Astrocyte (in vitro differentiated cells and primary cell): ENCODE results near the gene CXCL14. TPM values are rescaled to one million over a fixed set of nuclear protein-coding genes. Genes with fewer than 3 reads are reported as not detected.

ENCODE experiments used
- DNase-seq: peaks from one replicate; pipeline ENCODE4 v3.0.0-alpha.2; 2010; ENCODE audit warnings: low read depth
- FAIRE-seq: peaks from 2 replicates; lab custom pipeline; 2011; peaks lifted over from hg19 to GRCh38; lab: Jason Lieb, UNC
- H2AFZ ChIP-seq: 2 replicates; pipeline ENCODE4 v1.6.0; 2012; ENCODE audit warnings: low read depth, low read length, inconsistent platforms
- H3K27ac ChIP-seq: 2 replicates; pipeline ENCODE4 v1.5.1; 2011; ENCODE audit warnings: low read depth, low read length, inconsistent platforms
- H3K27me3 ChIP-seq: 2 replicates; pipeline ENCODE4 v1.6.0; 2011; ENCODE audit warnings: low read length, inconsistent platforms; ENCODE audit not compliant: insufficient read depth
- H3K36me3 ChIP-seq: 2 replicates; pipeline ENCODE4 v1.5.1; 2011; ENCODE audit warnings: low read length, inconsistent platforms; ENCODE audit not compliant: insufficient read depth
- H3K4me1 ChIP-seq: 2 replicates; pipeline ENCODE4 v1.5.1; 2011; ENCODE audit warnings: low read length, inconsistent platforms; ENCODE audit not compliant: insufficient read depth
- H3K4me2 ChIP-seq: 2 replicates; pipeline ENCODE4 v1.6.0; 2012; ENCODE audit warnings: low read length, inconsistent platforms
- H3K4me3 ChIP-seq: 2 replicates; pipeline ENCODE4 v1.5.1; 2011; ENCODE audit warnings: low read depth, mild to moderate bottlenecking, low read length, inconsistent platforms; ENCODE audit not compliant: insufficient read depth
- H3K79me2 ChIP-seq: 2 replicates; pipeline ENCODE4 v1.6.0; 2012; ENCODE audit warnings: mild to moderate bottlenecking, low read length, inconsistent platforms; ENCODE audit not compliant: insufficient read depth
- H3K9ac ChIP-seq: 2 replicates; pipeline ENCODE4 v1.6.0; 2012; ENCODE audit warnings: mild to moderate bottlenecking, low read length, inconsistent platforms
- H3K9me3 ChIP-seq: 2 replicates; pipeline ENCODE4 v1.5.1; 2012; ENCODE audit warnings: low read depth, mild to moderate bottlenecking, low read length, inconsistent platforms; ENCODE audit not compliant: insufficient read depth
- H4K20me1 ChIP-seq: 2 replicates; pipeline ENCODE4 v1.6.0; 2012; ENCODE audit warnings: low read length, inconsistent platforms; ENCODE audit not compliant: insufficient read depth
- H3K27ac Mint-ChIP-seq: one replicate; pipeline ENCODE4 v1.8.0; 2021; ENCODE audit warnings: mild to moderate bottlenecking, mixed read lengths; ENCODE audit not compliant: unreplicated experiment
- H3K27me3 Mint-ChIP-seq: one replicate; pipeline ENCODE4 v1.8.0; 2021; ENCODE audit warnings: low read depth, mixed read lengths; ENCODE audit not compliant: unreplicated experiment
- H3K36me3 Mint-ChIP-seq: one replicate; pipeline ENCODE4 v1.8.0; 2021; ENCODE audit warnings: low read depth, mixed read lengths; ENCODE audit not compliant: unreplicated experiment
- H3K4me1 Mint-ChIP-seq: one replicate; pipeline ENCODE4 v1.8.0; 2021; ENCODE audit warnings: low read depth, mixed read lengths; ENCODE audit not compliant: unreplicated experiment
- H3K4me3 Mint-ChIP-seq: one replicate; pipeline ENCODE4 v1.8.0; 2021; ENCODE audit warnings: mild to moderate bottlenecking, moderate library complexity, mixed read lengths; ENCODE audit not compliant: unreplicated experiment
- H3K9me3 Mint-ChIP-seq: one replicate; pipeline ENCODE4 v1.8.0; 2021; ENCODE audit warnings: mild to moderate bottlenecking, mixed read lengths; ENCODE audit not compliant: unreplicated experiment
- EZH2 ChIP-seq: IDR thresholded peaks from 2 replicates; pipeline ENCODE4 v1.6.1; 2012; ENCODE audit warnings: mild to moderate bottlenecking, low read length, inconsistent platforms; ENCODE audit not compliant: insufficient read depth
- total RNA-seq: library from RNA; stranded (reverse); gene quantifications from 2 replicates; pipeline ENCODE4 v1.2.1, GENCODE V29; 2021
- TF ChIP-seq, protein P1 (sequence below): IDR thresholded peaks from 2 replicates; pipeline ENCODE4 v1.5.1; 2011; ENCODE audit warnings: low read depth, mild to moderate bottlenecking, inconsistent platforms, low read length, moderate library complexity; ENCODE audit not compliant: insufficient read depth

CXCL14 gene
- total RNA-seq, 1 donor from 2014 or later = 1.0 TPM

DNA sequence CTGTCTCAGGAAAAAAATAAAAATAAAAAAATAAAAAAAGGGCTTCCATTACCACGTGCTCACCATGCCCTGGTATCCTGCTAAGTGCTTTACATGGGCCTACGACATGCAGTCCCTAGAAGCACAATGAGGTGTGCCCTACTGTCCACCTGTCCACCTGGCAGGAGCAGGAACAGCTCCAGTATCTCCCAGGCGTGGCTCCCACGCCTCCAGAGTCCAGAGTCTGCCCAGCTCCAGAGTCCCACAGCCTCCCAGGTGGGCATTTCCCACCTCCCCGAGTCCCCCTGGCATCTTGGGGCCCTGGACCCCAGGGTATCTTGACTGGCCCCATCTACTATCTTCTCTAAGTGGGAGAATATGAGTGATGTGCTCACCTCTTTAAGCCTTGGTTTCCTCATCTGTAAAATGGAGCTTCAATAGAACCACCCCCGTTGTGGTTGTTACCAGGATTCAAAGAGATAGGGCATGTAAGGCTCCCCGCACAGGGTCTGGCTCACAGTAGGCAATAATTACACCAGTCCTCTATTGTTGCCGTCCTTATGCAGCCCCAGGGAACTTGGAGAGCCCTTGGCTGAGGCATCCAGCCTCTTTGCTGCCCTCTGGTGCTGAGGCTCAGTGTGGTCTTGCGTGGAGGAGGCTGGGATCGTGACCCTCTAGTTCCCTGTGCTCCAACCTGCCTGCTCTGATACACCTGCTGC is 8.9 kb downstream of the CXCL14 start:
- Mint-ChIP-seq H3K36me3 (no peaks in the 10 kb centered on the region), H3K27ac (no peak overlapping the region), H3K4me3 (no peak overlapping the region), H3K4me1 (no peaks in the 10 kb centered on the region), H3K9me3 (peaks cover 2% of the 10 kb centered on the region), H3K27me3 (peaks cover 48% of the 10 kb centered on the region)
- no peaks in the 10 kb centered on the region for H4K20me1 ChIP-seq
- H3K79me2 ChIP-seq = no peaks in the 10 kb centered on the region
- no peak overlapping the region for H3K4me3 ChIP-seq
- H3K9ac ChIP-seq = no peak overlapping the region
- H3K4me1 ChIP-seq = no peaks in the 10 kb centered on the region
- FAIRE-seq (no peak), DNase-seq (peak; percentile 14)
- H3K4me2 ChIP-seq = no peak overlapping the region
- peaks cover 5% of the 10 kb centered on the region for H3K27me3 ChIP-seq
- no peak overlapping the region for H3K27ac ChIP-seq
- TF ChIP-seq EZH2 = no peak
- TF ChIP-seq, protein P1, sequence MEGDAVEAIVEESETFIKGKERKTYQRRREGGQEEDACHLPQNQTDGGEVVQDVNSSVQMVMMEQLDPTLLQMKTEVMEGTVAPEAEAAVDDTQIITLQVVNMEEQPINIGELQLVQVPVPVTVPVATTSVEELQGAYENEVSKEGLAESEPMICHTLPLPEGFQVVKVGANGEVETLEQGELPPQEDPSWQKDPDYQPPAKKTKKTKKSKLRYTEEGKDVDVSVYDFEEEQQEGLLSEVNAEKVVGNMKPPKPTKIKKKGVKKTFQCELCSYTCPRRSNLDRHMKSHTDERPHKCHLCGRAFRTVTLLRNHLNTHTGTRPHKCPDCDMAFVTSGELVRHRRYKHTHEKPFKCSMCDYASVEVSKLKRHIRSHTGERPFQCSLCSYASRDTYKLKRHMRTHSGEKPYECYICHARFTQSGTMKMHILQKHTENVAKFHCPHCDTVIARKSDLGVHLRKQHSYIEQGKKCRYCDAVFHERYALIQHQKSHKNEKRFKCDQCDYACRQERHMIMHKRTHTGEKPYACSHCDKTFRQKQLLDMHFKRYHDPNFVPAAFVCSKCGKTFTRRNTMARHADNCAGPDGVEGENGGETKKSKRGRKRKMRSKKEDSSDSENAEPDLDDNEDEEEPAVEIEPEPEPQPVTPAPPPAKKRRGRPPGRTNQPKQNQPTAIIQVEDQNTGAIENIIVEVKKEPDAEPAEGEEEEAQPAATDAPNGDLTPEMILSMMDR = peak; percentile 42
- no peaks in the 10 kb centered on the region for H3K36me3 ChIP-seq
- H2AFZ ChIP-seq = no peak overlapping the region
- H3K9me3 ChIP-seq = no peaks in the 10 kb centered on the region

DNA sequence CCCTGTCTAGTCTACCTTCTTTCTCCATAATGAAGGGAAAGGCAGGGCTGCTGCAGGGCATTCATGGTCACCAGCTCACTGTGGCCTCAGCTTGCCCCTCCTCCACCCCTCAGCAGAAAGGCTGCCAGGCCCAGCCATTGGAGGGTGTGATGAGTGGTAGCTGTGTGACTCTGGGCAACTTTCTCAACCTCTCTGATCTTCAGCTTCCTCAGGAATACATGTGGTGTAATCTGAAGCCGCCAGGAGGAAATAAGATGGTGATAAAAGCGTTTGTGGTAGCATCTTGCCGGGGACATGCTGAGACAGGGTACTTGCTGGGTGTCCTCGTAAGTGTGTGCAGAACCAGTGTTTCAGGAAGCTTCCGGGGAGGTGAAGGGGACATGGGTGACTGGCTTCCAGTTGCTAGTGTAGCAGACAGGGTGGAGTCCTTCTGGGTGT is 9.8 kb downstream of the CXCL14 start:
- H3K4me1 ChIP-seq = no peaks in the 10 kb centered on the region
- H4K20me1 ChIP-seq = no peaks in the 10 kb centered on the region
- no peaks in the 10 kb centered on the region for H3K9me3 ChIP-seq
- no peaks in the 10 kb centered on the region for H3K4me1 Mint-ChIP-seq
- no peak overlapping the region for H3K4me2 ChIP-seq
- H3K27me3 ChIP-seq = peaks cover 7% of the 10 kb centered on the region
- H3K9ac ChIP-seq = no peak overlapping the region
- no peak overlapping the region for H3K4me3 ChIP-seq
- no peak overlapping the region for H3K27ac ChIP-seq
- no peak overlapping the region for H2AFZ ChIP-seq
- no peak for TF ChIP-seq EZH2
- TF ChIP-seq, protein P1 = no peak
- FAIRE-seq (no peak), DNase-seq (no peak)
- peaks cover 46% of the 10 kb centered on the region for H3K27me3 Mint-ChIP-seq
- no peak overlapping the region for H3K4me3 Mint-ChIP-seq
- H3K36me3 Mint-ChIP-seq = no peaks in the 10 kb centered on the region
- no peaks in the 10 kb centered on the region for H3K36me3 ChIP-seq
- peaks cover 2% of the 10 kb centered on the region for H3K9me3 Mint-ChIP-seq
- peak overlapping the region; percentile 62 for H3K27ac Mint-ChIP-seq
- H3K79me2 ChIP-seq = no peaks in the 10 kb centered on the region

DNA sequence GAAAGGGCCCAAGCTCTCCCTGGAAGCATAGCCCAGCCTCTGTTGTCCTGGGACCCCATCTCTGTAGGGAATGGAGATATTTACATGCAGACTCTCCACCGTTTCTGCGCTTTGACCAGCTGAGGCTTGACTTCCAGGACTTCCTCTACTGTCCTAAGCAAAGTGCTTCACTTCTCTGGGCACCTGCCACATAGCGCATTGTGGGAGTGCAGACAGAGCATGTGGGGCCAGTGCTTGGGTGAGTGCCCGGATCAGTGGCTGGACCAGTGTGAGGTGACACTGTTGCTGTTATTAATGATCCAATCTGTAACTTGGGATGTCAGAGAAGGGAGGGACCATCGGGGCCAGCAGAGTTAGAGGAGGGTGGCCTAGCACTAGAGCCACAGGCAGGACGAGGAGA is 10.5 kb downstream of the CXCL14 start:
- Histone ChIP-seq H3K4me3 (no peak overlapping the region), H3K36me3 (no peaks in the 10 kb centered on the region), H3K9ac (no peak overlapping the region), H3K27ac (no peak overlapping the region), H3K27me3 (peaks cover 7% of the 10 kb centered on the region), H3K4me2 (no peak overlapping the region), H2AFZ (no peak overlapping the region), H3K9me3 (no peaks in the 10 kb centered on the region), H3K79me2 (no peaks in the 10 kb centered on the region), H3K4me1 (no peaks in the 10 kb centered on the region), H4K20me1 (no peaks in the 10 kb centered on the region)
- no peak overlapping the region for H3K27ac Mint-ChIP-seq
- H3K4me1 Mint-ChIP-seq = no peaks in the 10 kb centered on the region
- peaks cover 2% of the 10 kb centered on the region for H3K9me3 Mint-ChIP-seq
- FAIRE-seq = no peak
- peaks cover 41% of the 10 kb centered on the region for H3K27me3 Mint-ChIP-seq
- H3K4me3 Mint-ChIP-seq = no peak overlapping the region
- TF ChIP-seq, protein P1 = no peak
- no peak for TF ChIP-seq EZH2
- H3K36me3 Mint-ChIP-seq = no peaks in the 10 kb centered on the region
- DNase-seq = no peak
